ENCODE measurements around the gene BICD1.

Gene BICD1

GRCh38 chr12:32106517-32107358, at the start of gene BICD1:
TSS of gene BICD1 (plus strand) at chr12:32106847. CDS start at chr12:32107332, 485 bp downstream.
- H3K27ac ChIP-seq, result peak within 1 kb of the TSS; percentile 71
- peak; percentile 79 for TF ChIP-seq CTCF (IDR thresholded peaks at IDR 0.05)
- TF ChIP-seq ZFX (IDR thresholded peaks at IDR 0.05; ENCODE audit: borderline replicate concordance), result no peak

- TF ChIP-seq ZFX (IDR thresholded peaks at IDR 0.05; ENCODE audit: borderline replicate concordance) (no peak), CTCF (IDR thresholded peaks at IDR 0.05) (no peak)
- H3K27ac ChIP-seq, result no peak overlapping the region
Observed at GRCh38 chr12:32061033-32061432, 45.6 kb upstream of the BICD1 start.

- TF ChIP-seq ZFX (IDR thresholded peaks at IDR 0.05; ENCODE audit: borderline replicate concordance), result no peak
- no peak for TF ChIP-seq CTCF (IDR thresholded peaks at IDR 0.05)
Observed at GRCh38 chr12:32062881-32063280, 43.8 kb upstream of the BICD1 start.

GRCh38 chr12:32063796-32064195, 42.9 kb upstream of the BICD1 start:
- TF ChIP-seq ZFX (IDR thresholded peaks at IDR 0.05; ENCODE audit: borderline replicate concordance) (no peak), CTCF (IDR thresholded peaks at IDR 0.05) (no peak)
- H3K27ac ChIP-seq, result no peak overlapping the region

More at GRCh38 chr12:32062881-32063280, 43.8 kb upstream of the BICD1 start:
- no peak overlapping the region for H3K27ac ChIP-seq

- H3K27ac ChIP-seq, result no peak overlapping the region
- TF ChIP-seq CTCF (IDR thresholded peaks at IDR 0.05) (no peak), ZFX (IDR thresholded peaks at IDR 0.05; ENCODE audit: borderline replicate concordance) (no peak)
Observed at GRCh38 chr12:32066206-32066605, 40.4 kb upstream of the BICD1 start.

- H3K27ac ChIP-seq, result peak overlapping the region; percentile 39
- TF ChIP-seq CTCF (IDR thresholded peaks at IDR 0.05) (no peak), ZFX (IDR thresholded peaks at IDR 0.05; ENCODE audit: borderline replicate concordance) (no peak)
Observed at GRCh38 chr12:32069071-32069470, 37.6 kb upstream of the BICD1 start.

GRCh38 chr12:32069731-32070130, 36.9 kb upstream of the BICD1 start:
- H3K27ac ChIP-seq, result peak overlapping the region; percentile 39; the same call in 1 of the 2 replicates
- TF ChIP-seq CTCF (IDR thresholded peaks at IDR 0.05), result no peak
- TF ChIP-seq ZFX (IDR thresholded peaks at IDR 0.05; ENCODE audit: borderline replicate concordance), result no peak

Data from 22Rv1 (cell line).